Testis (tissue), 3 donors: ENCODE measurements around the gene SLC17A9. TPM values are rescaled to one million over a fixed set of nuclear protein-coding genes. Genes with fewer than 3 reads are reported as not detected.

Experiments used
- DNase-seq: peaks from one replicate; pipeline ENCODE4 v3.0.0-alpha.2; 2019
- H3K27ac ChIP-seq, 2 donors: fragments of 200-600 bp; sonication (generic); one replicate each; pipeline ENCODE4 v1.5.1; 2019
- H3K27me3 ChIP-seq: fragments of 200-600 bp; sonication (generic); one replicate; pipeline ENCODE4 v1.5.1; 2019
- H3K36me3 ChIP-seq: fragments of 200-600 bp; sonication (generic); one replicate; pipeline ENCODE4 v1.5.1; 2017; ENCODE audit warnings: low read depth; ENCODE audit errors: missing control alignments
- H3K4me1 ChIP-seq: fragments of 200-600 bp; sonication (generic); one replicate; pipeline ENCODE4 v1.5.1; 2019
- H3K4me3 ChIP-seq, 2 donors: fragments of 200-600 bp; sonication (generic); one replicate each; pipeline ENCODE4 v1.5.1; 2017 to 2019
- H3K9me3 ChIP-seq: fragments of 200-600 bp; sonication (generic); one replicate; pipeline ENCODE4 v1.5.1; 2017
- CTCF ChIP-seq, 3 experiments: fragments of 450-650 bp in 2 of 3; fragments of 200-600 bp in 1 of 3; sonication (generic) in 1 of 3; IDR thresholded peaks; one replicate each; pipeline ENCODE4 v1.5.1; 2016 to 2019; ENCODE audit warnings: antibody characterized with exemption in 3 of 3, mild to moderate bottlenecking in 2 of 3, moderate library complexity in 1 of 3
- POLR2A ChIP-seq: fragments of 450-650 bp; IDR thresholded peaks from one replicate; pipeline ENCODE4 v1.6.1; 2017; ENCODE audit warnings: antibody characterized with exemption, mild to moderate bottlenecking, moderate library complexity
- WGBS, 2 donors: methylation state at CpG; one replicate each; pipeline ENCODE4 v1.1.5; 2018; 5-methylcytosine and 5-hydroxymethylcytosine counted together
- intact Hi-C: fragments of 100-400 bp; cut with DNase I; formaldehyde crosslinking; loops from one replicate; pipeline ENCODE4 v1.15.1; 2023; ENCODE audit warnings: low total_unique reads
- polyA plus RNA-seq: library from polyadenylated mRNA; stranded (reverse); fragments of 350-450 nt; fragmentation: Illumina TruSeq; extraction: RNeasy Lipid Tissue Mini Kit (QIAGEN cat#74804); gene quantifications from one replicate; pipeline ENCODE4 v1.2.3, GENCODE V29; 2014; ENCODE audit warnings: low read depth, low replicate concordance; ENCODE audit not compliant: insufficient read depth
- total RNA-seq, 2 donors: library from RNA; depleted of rRNA; stranded (reverse); fragments of >200 nt; gene quantifications; one replicate each; pipeline ENCODE4 v1.2.3, GENCODE V29; 2016

Gene SLC17A9
- total and polyA plus RNA-seq, 3 donors from 2014 or later: 2.1 to 3.2 (median 2.9) TPM

GRCh38 chr20:62966212-62967148 lies 14.0 kb downstream of the SLC17A9 start:
- TF ChIP-seq CTCF (IDR thresholded peaks at IDR 0.05): no peak
- no peak for TF ChIP-seq POLR2A
- intact Hi-C loops: no loop called here
- 86 to 97% methylated on average over 7 to 26 of the region's 27 CpGs for WGBS, 2 donors
- no peak overlapping the region for H3K4me3 ChIP-seq
- H3K9me3 ChIP-seq: no peaks in the 10 kb centered on the region
- H3K36me3 ChIP-seq: no peaks in the 10 kb centered on the region
- no peak for DNase-seq
- no peaks in the 10 kb centered on the region for H3K27me3 ChIP-seq
- H3K27ac ChIP-seq: no peak overlapping the region
- H3K4me1 ChIP-seq: peaks cover 6% of the 10 kb centered on the region

- H3K27ac ChIP-seq: no peak overlapping the region
- no peaks in the 10 kb centered on the region for H3K27me3 ChIP-seq
- intact Hi-C loops: no loop called here
- H3K36me3 ChIP-seq: no peaks in the 10 kb centered on the region
- 94% methylated on average over 6 of the region's 6 CpGs; no CpG with 5 or more reads in 1 of the 2 donors for WGBS, 2 donors
- DNase-seq: no peak
- no peaks in the 10 kb centered on the region for H3K9me3 ChIP-seq
- TF ChIP-seq CTCF (IDR thresholded peaks at IDR 0.05): no peak
- TF ChIP-seq POLR2A: no peak
- no peak overlapping the region for H3K4me3 ChIP-seq
- H3K4me1 ChIP-seq: peaks cover 6% of the 10 kb centered on the region
Observed at GRCh38 chr20:62967149-62967501, 14.6 kb downstream of the SLC17A9 start.

GRCh38 chr20:62967628-62968351 lies 15.3 kb downstream of the SLC17A9 start:
- intact Hi-C loops: no loop called here
- Histone ChIP-seq H3K4me3 (no peak overlapping the region), H3K27me3 (no peaks in the 10 kb centered on the region), H3K27ac (no peak overlapping the region), H3K9me3 (no peaks in the 10 kb centered on the region), H3K36me3 (no peaks in the 10 kb centered on the region), H3K4me1 (peaks cover 10% of the 10 kb centered on the region)
- DNase-seq: no peak
- TF ChIP-seq CTCF (IDR thresholded peaks at IDR 0.05): no peak
- TF ChIP-seq POLR2A: no peak
- 89 to 95% methylated on average over 19 to 27 of the region's 27 CpGs for WGBS, 2 donors

- intact Hi-C loops: no loop called here
- Histone ChIP-seq H3K4me3 (no peak overlapping the region), H3K4me1 (peaks cover 14% of the 10 kb centered on the region), H3K27ac (no peak overlapping the region), H3K27me3 (no peaks in the 10 kb centered on the region), H3K36me3 (no peaks in the 10 kb centered on the region), H3K9me3 (no peaks in the 10 kb centered on the region)
- DNase-seq: no peak
- WGBS, 2 donors: 82 to 83% methylated on average over 17 to 21 of the region's 21 CpGs
- no peak for TF ChIP-seq CTCF (IDR thresholded peaks at IDR 0.05)
- TF ChIP-seq POLR2A: no peak
Observed at GRCh38 chr20:62968378-62969178, 16.1 kb downstream of the SLC17A9 start.
